ENCODE results near the gene CAPN13.

GRCh38 chr2:30821960-30822359 lies 14.7 kb upstream of the CAPN13 start:
- TF ChIP-seq CTCF (conservative IDR thresholded peaks at IDR 0.05; ENCODE audit: low read length) (no peak), EZH2phosphoT487 (IDR thresholded peaks at IDR 0.05; ENCODE audit: borderline replicate concordance) (no peak)
